ENCODE measurements around the gene LMX1A. TPM values are rescaled to one million over a fixed set of nuclear protein-coding genes. Genes with fewer than 3 reads are reported as not detected.

The LMX1A gene
- total RNA-seq, 1 donor from 2014 or later: not detected

GRCh38 chr1:165189011-165189410, 167.5 kb downstream of the LMX1A start:
- intact Hi-C loops (cut with micrococcal nuclease): no loop called here
- ATAC-seq (no peak), DNase-seq (no peak)

- intact Hi-C loops (cut with micrococcal nuclease): no loop called here
- no peak for DNase-seq
- ATAC-seq: no peak
Observed at GRCh38 chr1:165187031-165188009, 169.2 kb downstream of the LMX1A start.

GRCh38 chr1:165185161-165185889, 171.2 kb downstream of the LMX1A start:
- intact Hi-C loops (cut with micrococcal nuclease): no loop called here
- ATAC-seq (no peak), DNase-seq (no peak)

- ATAC-seq (no peak), DNase-seq (no peak)
- intact Hi-C loops (cut with micrococcal nuclease): no loop called here
Observed at GRCh38 chr1:165182975-165183374, 173.5 kb downstream of the LMX1A start.

GRCh38 chr1:165179306-165179705, 177.2 kb downstream of the LMX1A start:
- DNase-seq (no peak), ATAC-seq (no peak)
- intact Hi-C loops (cut with micrococcal nuclease): no loop called here

- DNase-seq (peak; percentile 27), ATAC-seq (peak; percentile 71)
- intact Hi-C loops (cut with micrococcal nuclease): no loop called here
Observed at GRCh38 chr1:165174491-165174890, 182.0 kb downstream of the LMX1A start.

- intact Hi-C loops (cut with micrococcal nuclease): no loop called here
Observed at GRCh38 chr1:165173818-165174217, 182.7 kb downstream of the LMX1A start.

GRCh38 chr1:165173409-165173808, 183.1 kb downstream of the LMX1A start:
- ATAC-seq (no peak), DNase-seq (no peak)
- intact Hi-C loops (cut with micrococcal nuclease): no loop called here

More at GRCh38 chr1:165173818-165174217, 182.7 kb downstream of the LMX1A start:
- peak; percentile 27 for ATAC-seq
- DNase-seq: no peak

GRCh38 chr1:165172666-165173065, 183.8 kb downstream of the LMX1A start:
- ATAC-seq: no peak
- no peak for DNase-seq
- intact Hi-C loops (cut with micrococcal nuclease): no loop called here

- no peak for DNase-seq
- intact Hi-C loops (cut with micrococcal nuclease): no loop called here
- no peak for ATAC-seq
Observed at GRCh38 chr1:165169729-165170128, 186.8 kb downstream of the LMX1A start.

GRCh38 chr1:165169028-165169427, 187.5 kb downstream of the LMX1A start:
- DNase-seq: no peak
- intact Hi-C loops (cut with micrococcal nuclease): no loop called here
- no peak for ATAC-seq

- DNase-seq: no peak
- intact Hi-C loops (cut with micrococcal nuclease): no loop called here
- ATAC-seq: no peak
Observed at GRCh38 chr1:165168467-165168866, 188.0 kb downstream of the LMX1A start.

- no peak for ATAC-seq
Observed at GRCh38 chr1:165162671-165163241, 193.8 kb downstream of the LMX1A start.

GRCh38 chr1:165161130-165161529, 195.4 kb downstream of the LMX1A start:
- ATAC-seq: no peak
- intact Hi-C loops (cut with micrococcal nuclease): no loop called here
- no peak for DNase-seq

More at GRCh38 chr1:165162671-165163241, 193.8 kb downstream of the LMX1A start:
- no peak for DNase-seq
- intact Hi-C loops (cut with micrococcal nuclease): no loop called here

- ATAC-seq (no peak), DNase-seq (no peak)
- intact Hi-C loops (cut with micrococcal nuclease): no loop called here
Observed at GRCh38 chr1:165153182-165153581, 203.3 kb downstream of the LMX1A start.

GRCh38 chr1:165152727-165153126, 203.8 kb downstream of the LMX1A start:
- DNase-seq (no peak), ATAC-seq (peak; percentile 38)
- intact Hi-C loops (cut with micrococcal nuclease): no loop called here

- intact Hi-C loops (cut with micrococcal nuclease): no loop called here
- ATAC-seq: no peak
- no peak for DNase-seq
Observed at GRCh38 chr1:165152109-165152508, 204.4 kb downstream of the LMX1A start.
